Measurements from ENCODE around the gene STN1.

- TF ChIP-seq CTCF (conservative IDR thresholded peaks at IDR 0.05 in 1 of 2, IDR thresholded peaks at IDR 0.05 in 1 of 2; ENCODE audit: extremely low read depth in 1 of 2, insufficient read depth in 1 of 2, low read depth in 1 of 2, low read length in 2 of 2) (no peak), EZH2 (IDR thresholded peaks at IDR 0.05; ENCODE audit: borderline replicate concordance, low read length) (no peak)
Observed at GRCh38 chr10:103841519-103841918, 76.5 kb downstream of the STN1 start.
